ENCODE data around the gene HIGD2A.

GRCh38 chr5:176420972-176421544 lies 32.5 kb downstream of the HIGD2A start:
- TF ChIP-seq POLR2A (IDR thresholded peaks at IDR 0.05) = no peak
- TF ChIP-seq, protein P1, sequence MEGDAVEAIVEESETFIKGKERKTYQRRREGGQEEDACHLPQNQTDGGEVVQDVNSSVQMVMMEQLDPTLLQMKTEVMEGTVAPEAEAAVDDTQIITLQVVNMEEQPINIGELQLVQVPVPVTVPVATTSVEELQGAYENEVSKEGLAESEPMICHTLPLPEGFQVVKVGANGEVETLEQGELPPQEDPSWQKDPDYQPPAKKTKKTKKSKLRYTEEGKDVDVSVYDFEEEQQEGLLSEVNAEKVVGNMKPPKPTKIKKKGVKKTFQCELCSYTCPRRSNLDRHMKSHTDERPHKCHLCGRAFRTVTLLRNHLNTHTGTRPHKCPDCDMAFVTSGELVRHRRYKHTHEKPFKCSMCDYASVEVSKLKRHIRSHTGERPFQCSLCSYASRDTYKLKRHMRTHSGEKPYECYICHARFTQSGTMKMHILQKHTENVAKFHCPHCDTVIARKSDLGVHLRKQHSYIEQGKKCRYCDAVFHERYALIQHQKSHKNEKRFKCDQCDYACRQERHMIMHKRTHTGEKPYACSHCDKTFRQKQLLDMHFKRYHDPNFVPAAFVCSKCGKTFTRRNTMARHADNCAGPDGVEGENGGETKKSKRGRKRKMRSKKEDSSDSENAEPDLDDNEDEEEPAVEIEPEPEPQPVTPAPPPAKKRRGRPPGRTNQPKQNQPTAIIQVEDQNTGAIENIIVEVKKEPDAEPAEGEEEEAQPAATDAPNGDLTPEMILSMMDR (IDR thresholded peaks at IDR 0.05) = no peak

Measured in body of pancreas (tissue), 4 donors.